GM12878 (cell line): Measurements from ENCODE around the gene KCNQ1OT1. TPM values are rescaled to one million over a fixed set of nuclear protein-coding genes. Genes with fewer than 3 reads are reported as not detected.

ENCODE experiments used
- ATAC-seq: fragments of 200-7000 bp; cut with Tn5 transposase; 3 replicates; pipeline ENCODE4 v1.9.1; 2020; ENCODE audit warnings: mild to moderate bottlenecking, moderate library complexity
- BruUV-seq: library from RNA; stranded (reverse); fragments of 400-500 nt; replicated peaks from 2 replicates; lab custom pipeline; 2021; lab: Mats Ljungman, UMichigan
- CTCF ChIA-PET: fragments of 300-600 bp; sonication (Branson Sonifier 250); formaldehyde crosslinking; extraction: SDS; loops from one replicate; lab custom pipeline; 2021; ENCODE audit warnings: inconsistent platforms; lab: Yijun Ruan, JAX
- POLR2A ChIA-PET: fragments of 350-600 bp; formaldehyde crosslinking; extraction: SDS; loops from one replicate; lab custom pipeline; 2021; ENCODE audit warnings: inconsistent platforms; lab: Charles Lee
- RAD21 ChIA-PET: fragments of 300-600 bp; sonication (Branson Sonifier 250); formaldehyde crosslinking; loops from one replicate; lab custom pipeline; 2023; ENCODE audit warnings: antibody characterized with exemption; ENCODE audit not compliant: unreplicated experiment; lab: Charles Lee
- SMC1A ChIA-PET: fragments of 300-600 bp; sonication (Branson Sonifier 250); formaldehyde crosslinking; loops from one replicate; lab custom pipeline; 2023; ENCODE audit not compliant: unreplicated experiment, uncharacterized antibody; lab: Charles Lee
- DNase-seq: peaks from one replicate; pipeline ENCODE4 v3.0.0-alpha.2; 2011; ENCODE audit warnings: low read depth, low spot score
- FAIRE-seq: peaks from 3 replicates; lab custom pipeline; 2011; peaks lifted over from hg19 to GRCh38; lab: Jason Lieb, UNC
- H2AFZ ChIP-seq: 2 replicates; pipeline ENCODE4 v1.6.0; 2011; ENCODE audit warnings: low read depth, low read length, control low read depth; ENCODE audit not compliant: control insufficient read depth
- H3K27ac ChIP-seq: 2 replicates; pipeline ENCODE4 v1.5.1; 2011; ENCODE audit warnings: control low read depth; ENCODE audit not compliant: control insufficient read depth, insufficient read depth
- H3K27me3 ChIP-seq, 2 experiments: replicated peaks in 1 of 2; 2 replicates each; pipeline versions ENCODE4 v1.6.0 to v1.6.1; 2011; ENCODE audit warnings: low read length in 1 of 2; ENCODE audit not compliant: control insufficient read depth in 2 of 2, insufficient read depth in 2 of 2
- H3K36me3 ChIP-seq, 2 experiments: 2 replicates each; pipeline ENCODE4 v1.5.1; 2011; ENCODE audit warnings: low read length in 1 of 2; ENCODE audit not compliant: control insufficient read depth in 2 of 2, insufficient read depth in 2 of 2
- H3K4me1 ChIP-seq: 2 replicates; pipeline ENCODE4 v1.6.1; 2011; ENCODE audit warnings: mild to moderate bottlenecking, low read length, moderate library complexity, mixed read lengths; ENCODE audit not compliant: control insufficient read depth, insufficient read depth
- H3K4me2 ChIP-seq: 2 replicates; pipeline ENCODE4 v1.6.0; 2011; ENCODE audit warnings: control low read depth; ENCODE audit not compliant: control insufficient read depth, insufficient read depth
- H3K4me3 ChIP-seq: fragments of 200-600 bp; sonication (generic); 2 replicates; pipeline ENCODE4 v1.5.1; 2016
- H3K79me2 ChIP-seq: 2 replicates; pipeline ENCODE4 v1.6.0; 2011; ENCODE audit warnings: low read length; ENCODE audit not compliant: control insufficient read depth, insufficient read depth
- H3K9ac ChIP-seq: 2 replicates; pipeline ENCODE4 v1.8.0; 2011; ENCODE audit warnings: low read length, control low read depth, mixed read lengths; ENCODE audit not compliant: control insufficient read depth, insufficient read depth
- H3K9me3 ChIP-seq: replicated peaks from 3 replicates; pipeline ENCODE4 v1.5.1; 2011; ENCODE audit warnings: mild to moderate bottlenecking, low read length; ENCODE audit not compliant: control insufficient read depth, insufficient read depth
- H4K20me1 ChIP-seq: 2 replicates; pipeline ENCODE4 v1.6.0; 2011; ENCODE audit not compliant: control insufficient read depth, insufficient read depth
- ATF7 ChIP-seq: fragments of 450-650 bp; IDR thresholded peaks from 2 replicates; pipeline ENCODE4 v1.6.1; 2016; ENCODE audit warnings: low read depth, mild to moderate bottlenecking
- BCL11A ChIP-seq: IDR thresholded peaks from 2 replicates; pipeline ENCODE4 v1.6.1; 2011; ENCODE audit warnings: low read depth, low read length
- BHLHE40 ChIP-seq, 2 experiments: fragments of 450-650 bp in 1 of 2; IDR thresholded peaks; 2 replicates each; pipeline ENCODE4 v1.6.1; 2011 to 2017; ENCODE audit warnings: low read depth in 2 of 2, borderline replicate concordance in 1 of 2, improper control_type of control experiment in 1 of 2, low read length in 1 of 2, mild to moderate bottlenecking in 1 of 2
- IRF5 ChIP-seq: fragments of 450-650 bp; IDR thresholded peaks from 2 replicates; pipeline ENCODE4 v1.6.1; 2017; ENCODE audit warnings: borderline replicate concordance
- KDM1A ChIP-seq: fragments of 200-600 bp; sonication (generic); IDR thresholded peaks from 2 replicates; pipeline ENCODE4 v1.6.1; 2016; ENCODE audit warnings: borderline replicate concordance
- MTA2 ChIP-seq: fragments of 450-650 bp; IDR thresholded peaks from 2 replicates; pipeline ENCODE4 v1.6.1; 2016; ENCODE audit warnings: low read depth, mild to moderate bottlenecking, moderate library complexity
- MYB ChIP-seq: fragments of 150-350 bp; IDR thresholded peaks from 2 replicates; pipeline ENCODE4 v1.6.1; 2014; ENCODE audit warnings: mild to moderate bottlenecking, low read depth, low read length, borderline replicate concordance
- MYC ChIP-seq: IDR thresholded peaks from 2 replicates; pipeline ENCODE4 v1.6.1; 2011; ENCODE audit warnings: mild to moderate bottlenecking, low read length, moderate library complexity, inconsistent platforms; ENCODE audit not compliant: insufficient read depth, insufficient replicate concordance, insufficient read length, severe bottlenecking
- NR2C1 ChIP-seq: fragments of 450-650 bp; IDR thresholded peaks from 2 replicates; pipeline ENCODE4 v1.6.1; 2017; ENCODE audit warnings: antibody characterized with exemption, mild to moderate bottlenecking, moderate library complexity
- POU2F2 ChIP-seq: IDR thresholded peaks from 3 replicates; pipeline ENCODE4 v1.6.1; 2011; ENCODE audit warnings: low read depth, mild to moderate bottlenecking, low read length, borderline replicate concordance
- SIN3A ChIP-seq: IDR thresholded peaks from 2 replicates; pipeline ENCODE4 v1.6.1; 2012; ENCODE audit warnings: low read depth, low read length, improper control_type of control experiment
- SMARCA5 ChIP-seq: fragments of 450-650 bp; IDR thresholded peaks from 2 replicates; pipeline ENCODE4 v1.6.1; 2017; ENCODE audit warnings: mild to moderate bottlenecking
- SP1 ChIP-seq: IDR thresholded peaks from one replicate; pipeline ENCODE4 v1.6.1; 2011; ENCODE audit warnings: low read depth, low read length
- ZNF384 ChIP-seq: IDR thresholded peaks from 2 replicates; pipeline ENCODE4 v1.6.1; 2012; ENCODE audit warnings: low read depth, mild to moderate bottlenecking, low read length, improper control_type of control experiment, borderline replicate concordance
- ZNF622 ChIP-seq: fragments of 450-650 bp; IDR thresholded peaks from 2 replicates; pipeline ENCODE4 v1.6.1; 2017; ENCODE audit warnings: mild to moderate bottlenecking, inconsistent platforms
- whole genome bisulfite sequencing: methylation state at CpG from one replicate; pipeline ENCODE4 v1.1.6; 2016; ENCODE audit warnings: low lambda C conversion rate; ENCODE audit not compliant: insufficient replicate concordance, insufficient coverage; ENCODE audit errors: missing lambda C conversion rate; 5-methylcytosine and 5-hydroxymethylcytosine counted together
- in situ Hi-C: fragments of 300-500 bp; cut with MboI; formaldehyde crosslinking; loops from 9 replicates; pipeline ENCODE4 v1.14.3; 2018; ENCODE audit warnings: mixed read lengths
- intact Hi-C: fragments of 100-400 bp; cut with micrococcal nuclease; formaldehyde crosslinking; loops from one replicate; pipeline ENCODE4 v1.14.2; 2022; ENCODE audit not compliant: unreplicated experiment
- polyA plus RNA-seq, 11 experiments: library from polyadenylated mRNA; depleted of rRNA in 4 of 11; unstranded in 6 of 11; stranded (reverse) in 5 of 11; fragments of >200 nt; fragmentation: Nextera tagmentation in 4 of 11; fragmentation: Illumina TruSeq in 1 of 11; extraction: Ambion mirVana in 4 of 11; extraction: Trizol in 1 of 11; gene quantifications; 1 replicate in 1 of 11; 2 replicates in 10 of 11; pipeline versions ENCODE4 v1.2.1 to v1.2.3, GENCODE V29; 2011 to 2016; ENCODE audit warnings: inconsistent platforms in 2 of 11, missing spikeins in 2 of 11, low read depth in 1 of 11
- total RNA-seq, 4 experiments: library from RNA; depleted of rRNA in 3 of 4; stranded (reverse); fragments of >200 nt in 3 of 4; fragmentation: Illumina TruSeq in 1 of 4; extraction: Trizol in 1 of 4; gene quantifications; 2 replicates each; pipeline versions ENCODE4 v1.2.1 to v1.2.3, GENCODE V29; 2013 to 2021
- TF ChIP-seq, protein P1 (sequence below): fragments of 150-350 bp; IDR thresholded peaks from 2 replicates; pipeline ENCODE4 v1.6.1; 2016; ENCODE audit warnings: low read depth, low read length
- TF ChIP-seq, protein P2 (sequence below): fragments of 450-650 bp; IDR thresholded peaks from 2 replicates; pipeline ENCODE4 v1.6.1; 2017; ENCODE audit warnings: mild to moderate bottlenecking, low read depth, inconsistent platforms; ENCODE audit not compliant: poor library complexity, severe bottlenecking

Gene KCNQ1OT1
- total and polyA plus RNA-seq, 10 of the 15 experiments (the other 5 are each of a cell fraction or from before 2014, with no cell fraction given), result 0.02 to 1.6 (median 0.41) TPM

GRCh38 chr11:2736577-2737225 is 36.9 kb upstream of the KCNQ1OT1 start:
- SMC1A ChIA-PET, result no interaction called here
- in situ Hi-C loops (no loop called here), intact Hi-C loops (no loop called here)
- 25% methylated on average over 20 of the region's 21 CpGs for WGBS
- no peaks in the 10 kb centered on the region for H3K4me1 ChIP-seq
- BruUV-seq, result no TSS peak
- H3K36me3 ChIP-seq, result no peaks in the 10 kb centered on the region
- POLR2A ChIA-PET, result no interaction called here
- no peaks in the 10 kb centered on the region for H4K20me1 ChIP-seq
- H3K4me2 ChIP-seq, result no peak overlapping the region
- CTCF ChIA-PET, result no interaction called here
- H3K9me3 ChIP-seq, result no peaks in the 10 kb centered on the region
- no peak for FAIRE-seq
- H3K27me3 ChIP-seq, result no peaks in the 10 kb centered on the region
- no peak overlapping the region for H3K9ac ChIP-seq
- no peak overlapping the region for H3K4me3 ChIP-seq
- no peak for ATAC-seq
- H3K27ac ChIP-seq, result no peak overlapping the region
- no peak overlapping the region for H2AFZ ChIP-seq
- no peak for DNase-seq
- no peaks in the 10 kb centered on the region for H3K79me2 ChIP-seq
- RAD21 ChIA-PET, result no interaction called here
- no peak for TF ChIP-seq MTA2
- no peak for TF ChIP-seq IRF5
- TF ChIP-seq SMARCA5, result no peak
- TF ChIP-seq NR2C1, result no peak
- no peak for TF ChIP-seq ATF7
- no peak for TF ChIP-seq ZNF384
- no peak for TF ChIP-seq KDM1A
- TF ChIP-seq, protein P1, sequence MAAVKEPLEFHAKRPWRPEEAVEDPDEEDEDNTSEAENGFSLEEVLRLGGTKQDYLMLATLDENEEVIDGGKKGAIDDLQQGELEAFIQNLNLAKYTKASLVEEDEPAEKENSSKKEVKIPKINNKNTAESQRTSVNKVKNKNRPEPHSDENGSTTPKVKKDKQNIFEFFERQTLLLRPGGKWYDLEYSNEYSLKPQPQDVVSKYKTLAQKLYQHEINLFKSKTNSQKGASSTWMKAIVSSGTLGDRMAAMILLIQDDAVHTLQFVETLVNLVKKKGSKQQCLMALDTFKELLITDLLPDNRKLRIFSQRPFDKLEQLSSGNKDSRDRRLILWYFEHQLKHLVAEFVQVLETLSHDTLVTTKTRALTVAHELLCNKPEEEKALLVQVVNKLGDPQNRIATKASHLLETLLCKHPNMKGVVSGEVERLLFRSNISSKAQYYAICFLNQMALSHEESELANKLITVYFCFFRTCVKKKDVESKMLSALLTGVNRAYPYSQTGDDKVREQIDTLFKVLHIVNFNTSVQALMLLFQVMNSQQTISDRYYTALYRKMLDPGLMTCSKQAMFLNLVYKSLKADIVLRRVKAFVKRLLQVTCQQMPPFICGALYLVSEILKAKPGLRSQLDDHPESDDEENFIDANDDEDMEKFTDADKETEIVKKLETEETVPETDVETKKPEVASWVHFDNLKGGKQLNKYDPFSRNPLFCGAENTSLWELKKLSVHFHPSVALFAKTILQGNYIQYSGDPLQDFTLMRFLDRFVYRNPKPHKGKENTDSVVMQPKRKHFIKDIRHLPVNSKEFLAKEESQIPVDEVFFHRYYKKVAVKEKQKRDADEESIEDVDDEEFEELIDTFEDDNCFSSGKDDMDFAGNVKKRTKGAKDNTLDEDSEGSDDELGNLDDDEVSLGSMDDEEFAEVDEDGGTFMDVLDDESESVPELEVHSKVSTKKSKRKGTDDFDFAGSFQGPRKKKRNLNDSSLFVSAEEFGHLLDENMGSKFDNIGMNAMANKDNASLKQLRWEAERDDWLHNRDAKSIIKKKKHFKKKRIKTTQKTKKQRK, result no peak
- TF ChIP-seq SP1, result no peak
- no peak for TF ChIP-seq MYB
- no peak for TF ChIP-seq BCL11A
- no peak for TF ChIP-seq ZNF622
- TF ChIP-seq MYC, result no peak
- TF ChIP-seq, protein P2, sequence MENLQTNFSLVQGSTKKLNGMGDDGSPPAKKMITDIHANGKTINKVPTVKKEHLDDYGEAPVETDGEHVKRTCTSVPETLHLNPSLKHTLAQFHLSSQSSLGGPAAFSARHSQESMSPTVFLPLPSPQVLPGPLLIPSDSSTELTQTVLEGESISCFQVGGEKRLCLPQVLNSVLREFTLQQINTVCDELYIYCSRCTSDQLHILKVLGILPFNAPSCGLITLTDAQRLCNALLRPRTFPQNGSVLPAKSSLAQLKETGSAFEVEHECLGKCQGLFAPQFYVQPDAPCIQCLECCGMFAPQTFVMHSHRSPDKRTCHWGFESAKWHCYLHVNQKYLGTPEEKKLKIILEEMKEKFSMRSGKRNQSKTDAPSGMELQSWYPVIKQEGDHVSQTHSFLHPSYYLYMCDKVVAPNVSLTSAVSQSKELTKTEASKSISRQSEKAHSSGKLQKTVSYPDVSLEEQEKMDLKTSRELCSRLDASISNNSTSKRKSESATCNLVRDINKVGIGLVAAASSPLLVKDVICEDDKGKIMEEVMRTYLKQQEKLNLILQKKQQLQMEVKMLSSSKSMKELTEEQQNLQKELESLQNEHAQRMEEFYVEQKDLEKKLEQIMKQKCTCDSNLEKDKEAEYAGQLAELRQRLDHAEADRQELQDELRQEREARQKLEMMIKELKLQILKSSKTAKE, result no peak
- no peak for TF ChIP-seq SIN3A
- no peak for TF ChIP-seq POU2F2
- TF ChIP-seq BHLHE40 (IDR thresholded peaks at IDR 0.05; ENCODE audit: borderline replicate concordance in 1 of 2, low read depth in 2 of 2, low read length in 1 of 2), result no peak
